Measurements from ENCODE around the gene KLK8.
A peak's percentile ranks its signal among the peaks of the same experiment; 100 is the strongest.

Gene KLK8

DNA sequence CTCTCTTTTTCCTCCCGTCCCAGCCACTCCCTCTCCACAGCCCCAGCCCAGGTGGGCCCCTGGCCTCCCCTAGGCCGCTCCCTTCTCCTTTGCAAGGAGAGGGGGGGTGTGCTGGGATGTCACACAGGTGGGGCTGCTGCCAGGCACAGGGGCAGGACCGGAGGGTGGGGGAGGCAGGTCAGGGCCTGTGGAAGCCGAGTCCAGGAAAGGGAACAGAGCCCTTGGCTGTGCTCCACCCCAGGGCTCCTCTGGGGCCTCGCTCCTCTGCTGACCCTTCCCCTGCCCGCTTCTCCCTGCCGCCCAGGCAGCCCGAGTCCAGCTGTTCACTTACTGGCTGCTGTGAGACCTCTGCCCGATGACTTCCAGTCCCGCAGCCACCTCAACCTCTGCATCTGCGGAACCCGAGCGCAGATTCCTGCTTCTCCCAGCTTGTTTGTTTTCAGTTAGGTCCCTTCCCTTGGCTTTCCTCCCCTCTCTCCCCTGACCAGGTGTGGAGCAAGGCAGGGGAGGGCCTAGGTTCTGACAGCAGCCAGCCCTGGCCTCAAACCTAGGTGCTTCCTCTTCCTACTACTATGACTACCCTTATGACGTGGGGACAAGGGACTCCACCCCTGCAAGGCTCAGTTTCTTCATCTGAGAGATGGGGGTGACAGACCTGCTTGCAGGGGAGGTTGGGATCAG lies 25.9 kb upstream of the KLK8 start:
- Histone ChIP-seq H3K4me2 (ENCODE audit: insufficient read depth, low read length, poor library complexity, severe bottlenecking) (no peak overlapping the region), H3K4ac (ENCODE audit: low read length) (no peak overlapping the region), H2BK5ac (ENCODE audit: low read length) (no peak overlapping the region), H3K23ac (ENCODE audit: low read depth, low read length, poor library complexity) (peak overlapping the region; percentile 51), H3K18ac (ENCODE audit: low read length) (peak overlapping the region; percentile 35), H3K27me3 (ENCODE audit: control insufficient read depth in 3 of 3, insufficient read depth in 3 of 3, low read depth in 1 of 3, low read length in 3 of 3) (peaks cover 0 to 49% (median 0%) of the 10 kb centered on the region in 3 experiments), H2AFZ (ENCODE audit: low read length) (no peak overlapping the region), H3K36me3 (replicated peaks in 1 of 2; ENCODE audit: control insufficient read depth in 2 of 2, insufficient read depth in 2 of 2, low read length in 2 of 2) (no peaks in the 10 kb centered on the region), H2BK120ac (ENCODE audit: low read depth, low read length) (peak overlapping the region; percentile 65), H3K27ac (replicated peaks; ENCODE audit: low read length) (no peak overlapping the region), H2BK12ac (ENCODE audit: low read length) (no peak overlapping the region), H4K8ac (ENCODE audit: low read depth, low read length) (no peak overlapping the region), H4K91ac (ENCODE audit: low read depth, low read length, poor library complexity) (no peak overlapping the region), H3K4me3 (ENCODE audit: low read length in 2 of 2) (no peak overlapping the region), H3K9ac (ENCODE audit: low read depth, low read length, poor library complexity) (no peak overlapping the region), H3K79me1 (ENCODE audit: low read depth, low read length) (peaks cover 1% of the 10 kb centered on the region), H2AK5ac (ENCODE audit: low read depth, low read length) (peak overlapping the region; percentile 51), H3K9me3 (replicated peaks in 1 of 2; ENCODE audit: control insufficient read depth in 2 of 2, insufficient read depth in 1 of 2, low read depth in 1 of 2, low read length in 2 of 2) (peaks cover 0 to 2% of the 10 kb centered on the region in 2 donors), H2BK15ac (ENCODE audit: low read length) (peak overlapping the region; percentile 52), H3K14ac (ENCODE audit: low read length) (no peak overlapping the region), H3K4me1 (ENCODE audit: control insufficient read depth in 2 of 2, insufficient read depth in 1 of 2, low read depth in 1 of 2, low read length in 2 of 2) (peaks cover 0 to 14% of the 10 kb centered on the region in 2 donors)
- no peak for DNase-seq (ENCODE audit: low spot score)
- WGBS, 2 donors (ENCODE audit: extremely low coverage in 2 of 2, insufficient read length in 2 of 2, insufficient replicate concordance in 1 of 2): no CpG with 5 or more reads among the region's 14 CpGs

GRCh38 chr19:51026554-51026831 lies 25.1 kb upstream of the KLK8 start, which contains the start of gene KLK11:
Gene KLK11 (minus strand): TSS chr19:51026616. CDS start chr19:51025631, 985 bp downstream.
- no peak within 1 kb of the TSS for H3K4me3 ChIP-seq (ENCODE audit: low read length in 2 of 2)
- WGBS, 2 donors (ENCODE audit: extremely low coverage in 2 of 2, insufficient read length in 2 of 2, insufficient replicate concordance in 1 of 2): no CpG with 5 or more reads among the region's 11 CpGs

GRCh38 chr19:51025809-51026553 lies 24.6 kb upstream of the KLK8 start:
- Histone ChIP-seq H3K27me3 (ENCODE audit: control insufficient read depth in 3 of 3, insufficient read depth in 3 of 3, low read depth in 1 of 3, low read length in 3 of 3) (peaks cover 0 to 57% (median 0%) of the 10 kb centered on the region in 3 experiments), H2BK5ac (ENCODE audit: low read length) (peak overlapping the region; percentile 79), H3K79me1 (ENCODE audit: low read depth, low read length) (peaks cover 1% of the 10 kb centered on the region), H2AK5ac (ENCODE audit: low read depth, low read length) (peak overlapping the region; percentile 81), H3K23ac (ENCODE audit: low read depth, low read length, poor library complexity) (peak overlapping the region; percentile 56), H4K91ac (ENCODE audit: low read depth, low read length, poor library complexity) (no peak overlapping the region), H3K36me3 (replicated peaks in 1 of 2; ENCODE audit: control insufficient read depth in 2 of 2, insufficient read depth in 2 of 2, low read length in 2 of 2) (no peaks in the 10 kb centered on the region), H3K4me1 (ENCODE audit: control insufficient read depth in 2 of 2, insufficient read depth in 1 of 2, low read depth in 1 of 2, low read length in 2 of 2) (peaks cover 0 to 16% of the 10 kb centered on the region in 2 donors), H2BK15ac (ENCODE audit: low read length) (peak overlapping the region; percentile 63), H3K9me3 (replicated peaks in 1 of 2; ENCODE audit: control insufficient read depth in 2 of 2, insufficient read depth in 1 of 2, low read depth in 1 of 2, low read length in 2 of 2) (peaks cover 0 to 2% of the 10 kb centered on the region in 2 donors), H2AFZ (ENCODE audit: low read length) (no peak overlapping the region), H3K4me2 (ENCODE audit: insufficient read depth, low read length, poor library complexity, severe bottlenecking) (no peak overlapping the region), H3K18ac (ENCODE audit: low read length) (peak overlapping the region; percentile 82), H3K27ac (replicated peaks; ENCODE audit: low read length) (no peak overlapping the region), H2BK120ac (ENCODE audit: low read depth, low read length) (no peak overlapping the region), H4K8ac (ENCODE audit: low read depth, low read length) (no peak overlapping the region), H3K4me3 (ENCODE audit: low read length in 2 of 2) (no peak overlapping the region), H2BK12ac (ENCODE audit: low read length) (no peak overlapping the region), H3K4ac (ENCODE audit: low read length) (peak overlapping the region; percentile 30), H3K9ac (ENCODE audit: low read depth, low read length, poor library complexity) (peak overlapping the region; percentile 66), H3K14ac (ENCODE audit: low read length) (peak overlapping the region; percentile 59)
- DNase-seq (ENCODE audit: low spot score): no peak
- no CpG with 5 or more reads among the region's 18 CpGs for WGBS, 2 donors (ENCODE audit: extremely low coverage in 2 of 2, insufficient read length in 2 of 2, insufficient replicate concordance in 1 of 2)

More at GRCh38 chr19:51026554-51026831, 25.1 kb upstream of the KLK8 start, which contains the start of gene KLK11:
- peak within 1 kb of the TSS; percentile 82 for H3K18ac ChIP-seq (ENCODE audit: low read length)
- H2BK5ac ChIP-seq (ENCODE audit: low read length): peak within 1 kb of the TSS; percentile 79
- H2AK5ac ChIP-seq (ENCODE audit: low read depth, low read length): peak within 1 kb of the TSS; percentile 81
- peaks cover 0 to 14% of the 10 kb centered on the region in 2 donors for H3K4me1 ChIP-seq (ENCODE audit: control insufficient read depth in 2 of 2, insufficient read depth in 1 of 2, low read depth in 1 of 2, low read length in 2 of 2)
- no peak within 1 kb of the TSS for H3K27ac ChIP-seq (replicated peaks; ENCODE audit: low read length)
- H4K8ac ChIP-seq (ENCODE audit: low read depth, low read length): no peak within 1 kb of the TSS
- H3K4me2 ChIP-seq (ENCODE audit: insufficient read depth, low read length, poor library complexity, severe bottlenecking): no peak within 1 kb of the TSS
- peaks cover 0 to 2% of the 10 kb centered on the region in 2 donors for H3K9me3 ChIP-seq (replicated peaks in 1 of 2; ENCODE audit: control insufficient read depth in 2 of 2, insufficient read depth in 1 of 2, low read depth in 1 of 2, low read length in 2 of 2)
- no peak within 1 kb of the TSS for H2AFZ ChIP-seq (ENCODE audit: low read length)
- H4K91ac ChIP-seq (ENCODE audit: low read depth, low read length, poor library complexity): no peak within 1 kb of the TSS
- H3K14ac ChIP-seq (ENCODE audit: low read length): peak within 1 kb of the TSS; percentile 59
- H3K36me3 ChIP-seq (replicated peaks in 1 of 2; ENCODE audit: control insufficient read depth in 2 of 2, insufficient read depth in 2 of 2, low read length in 2 of 2): no peaks in the 10 kb centered on the region
- H3K4ac ChIP-seq (ENCODE audit: low read length): peak within 1 kb of the TSS; percentile 30
- peak within 1 kb of the TSS; percentile 66 for H3K9ac ChIP-seq (ENCODE audit: low read depth, low read length, poor library complexity)
- no peak for DNase-seq (ENCODE audit: low spot score)
- H3K79me1 ChIP-seq (ENCODE audit: low read depth, low read length): peaks cover 1% of the 10 kb centered on the region
- peak within 1 kb of the TSS; percentile 63 for H2BK15ac ChIP-seq (ENCODE audit: low read length)
- H3K27me3 ChIP-seq (ENCODE audit: control insufficient read depth in 3 of 3, insufficient read depth in 3 of 3, low read depth in 1 of 3, low read length in 3 of 3): peaks cover 0 to 53% (median 0%) of the 10 kb centered on the region in 3 experiments
- H2BK12ac ChIP-seq (ENCODE audit: low read length): no peak within 1 kb of the TSS
- peak within 1 kb of the TSS; percentile 65 for H2BK120ac ChIP-seq (ENCODE audit: low read depth, low read length)
- H3K23ac ChIP-seq (ENCODE audit: low read depth, low read length, poor library complexity): peak within 1 kb of the TSS; percentile 56

DNA sequence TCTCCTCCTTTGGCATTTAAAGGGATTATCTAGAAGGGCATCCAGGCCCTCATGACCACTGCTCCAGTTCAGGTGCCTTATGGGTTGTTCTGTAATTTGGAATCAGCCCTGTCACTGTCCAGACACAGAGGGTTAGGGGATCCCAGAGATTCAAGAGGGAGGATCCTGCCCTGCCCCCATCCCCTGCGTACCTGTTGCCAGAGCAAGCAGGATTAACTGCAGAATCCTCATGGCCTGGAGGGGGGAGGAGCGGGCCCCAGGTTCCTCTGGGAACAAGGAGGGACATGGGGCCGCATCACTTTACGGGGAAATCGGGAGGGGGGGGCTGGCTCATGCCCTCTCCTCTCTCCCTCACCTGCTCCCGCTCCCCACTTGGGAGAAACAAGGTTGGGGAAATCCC lies 24.0 kb upstream of the KLK8 start:
- Histone ChIP-seq H3K4me2 (ENCODE audit: insufficient read depth, low read length, poor library complexity, severe bottlenecking) (no peak overlapping the region), H2AFZ (ENCODE audit: low read length) (no peak overlapping the region), H3K27me3 (ENCODE audit: control insufficient read depth in 3 of 3, insufficient read depth in 3 of 3, low read depth in 1 of 3, low read length in 3 of 3) (peaks cover 0 to 59% (median 1%) of the 10 kb centered on the region in 3 experiments), H2AK5ac (ENCODE audit: low read depth, low read length) (no peak overlapping the region), H2BK12ac (ENCODE audit: low read length) (no peak overlapping the region), H3K4ac (ENCODE audit: low read length) (no peak overlapping the region), H2BK120ac (ENCODE audit: low read depth, low read length) (no peak overlapping the region), H3K14ac (ENCODE audit: low read length) (no peak overlapping the region), H3K36me3 (replicated peaks in 1 of 2; ENCODE audit: control insufficient read depth in 2 of 2, insufficient read depth in 2 of 2, low read length in 2 of 2) (no peaks in the 10 kb centered on the region), H3K18ac (ENCODE audit: low read length) (no peak overlapping the region), H3K4me1 (ENCODE audit: control insufficient read depth in 2 of 2, insufficient read depth in 1 of 2, low read depth in 1 of 2, low read length in 2 of 2) (peaks cover 0 to 16% of the 10 kb centered on the region in 2 donors), H2BK5ac (ENCODE audit: low read length) (no peak overlapping the region), H3K9me3 (replicated peaks in 1 of 2; ENCODE audit: control insufficient read depth in 2 of 2, insufficient read depth in 1 of 2, low read depth in 1 of 2, low read length in 2 of 2) (no peaks in the 10 kb centered on the region), H3K23ac (ENCODE audit: low read depth, low read length, poor library complexity) (no peak overlapping the region), H4K8ac (ENCODE audit: low read depth, low read length) (no peak overlapping the region), H3K27ac (replicated peaks; ENCODE audit: low read length) (no peak overlapping the region), H3K9ac (ENCODE audit: low read depth, low read length, poor library complexity) (no peak overlapping the region), H4K91ac (ENCODE audit: low read depth, low read length, poor library complexity) (no peak overlapping the region), H3K79me1 (ENCODE audit: low read depth, low read length) (peaks cover 1% of the 10 kb centered on the region), H2BK15ac (ENCODE audit: low read length) (no peak overlapping the region), H3K4me3 (ENCODE audit: low read length in 2 of 2) (no peak overlapping the region)
- no CpG with 5 or more reads among the region's 6 CpGs for WGBS, 2 donors (ENCODE audit: extremely low coverage in 2 of 2, insufficient read length in 2 of 2, insufficient replicate concordance in 1 of 2)
- DNase-seq (ENCODE audit: low spot score): no peak
